Measurements from ENCODE around the gene NUP50. TPM values are rescaled to one million over a fixed set of nuclear protein-coding genes. Genes with fewer than 3 reads are reported as not detected.

NUP50 gene
- total and polyA plus RNA-seq, 8 donors, result 14.6 to 443 (median 113) TPM

GRCh38 chr22:45142376-45142775 lies 21.3 kb upstream of the NUP50 start:
- Histone ChIP-seq H3K36me3 (peaks cover 0 to 5% (median 0%) of the 10 kb centered on the region in 4 donors), H3K27me3 (no peaks in the 10 kb centered on the region), H3K27ac (no peak overlapping the region), H3K4me1 (no peaks in the 10 kb centered on the region), H3K9me3 (no peaks in the 10 kb centered on the region), H3K4me3 (no peak overlapping the region)
- TF ChIP-seq EP300 (IDR thresholded peaks at IDR 0.05), result no peak
- TF ChIP-seq POLR2A (IDR thresholded peaks at IDR 0.05), result no peak
- no peak for TF ChIP-seq CTCF (IDR thresholded peaks at IDR 0.05)
- TF ChIP-seq POLR2AphosphoS5 (IDR thresholded peaks at IDR 0.05), result no peak
- 80 to 86% (median 84%) methylated on average over 15 of the region's 15 CpGs for WGBS, 5 donors
- intact Hi-C loops (cut with DNase I; ENCODE audit: low total_unique reads), result no loop called here
- no peak for DNase-seq

- Histone ChIP-seq H3K36me3 (peaks cover 0 to 13% (median 0%) of the 10 kb centered on the region in 4 donors), H3K27me3 (no peaks in the 10 kb centered on the region), H3K27ac (no peak overlapping the region), H3K4me1 (no peaks in the 10 kb centered on the region), H3K4me3 (no peak overlapping the region), H3K9me3 (no peaks in the 10 kb centered on the region)
- TF ChIP-seq EP300 (IDR thresholded peaks at IDR 0.05), result no peak
- TF ChIP-seq POLR2AphosphoS5 (IDR thresholded peaks at IDR 0.05), result no peak
- no peak for TF ChIP-seq POLR2A (IDR thresholded peaks at IDR 0.05)
- TF ChIP-seq CTCF (IDR thresholded peaks at IDR 0.05), result no peak
- intact Hi-C loops (cut with DNase I; ENCODE audit: low total_unique reads), result no loop called here
- no peak for DNase-seq
- WGBS, 5 donors, result 64 to 86% (median 71%) methylated on average over 1 of the region's 1 CpG
Observed at GRCh38 chr22:45144916-45145315, 18.8 kb upstream of the NUP50 start.

GRCh38 chr22:45149671-45150070 lies 14.1 kb upstream of the NUP50 start:
- Histone ChIP-seq H3K27ac (no peak overlapping the region), H3K36me3 (peaks cover 0 to 20% (median 7%) of the 10 kb centered on the region in 4 donors), H3K27me3 (no peaks in the 10 kb centered on the region), H3K4me1 (peaks cover 0 to 3% (median under 1%) of the 10 kb centered on the region in 4 donors), H3K4me3 (no peak overlapping the region), H3K9me3 (no peaks in the 10 kb centered on the region)
- intact Hi-C loops (cut with DNase I; ENCODE audit: low total_unique reads), result no loop called here
- no peak for TF ChIP-seq CTCF (IDR thresholded peaks at IDR 0.05)
- DNase-seq, result no peak
- 27 to 60% (median 38%) methylated on average over 2 of the region's 2 CpGs for WGBS, 5 donors

- DNase-seq, result no peak
- peaks cover 0 to 20% (median 7%) of the 10 kb centered on the region in 4 donors for H3K36me3 ChIP-seq
- no peak overlapping the region for H3K27ac ChIP-seq
- H3K9me3 ChIP-seq, result no peaks in the 10 kb centered on the region
- no peak overlapping the region for H3K4me3 ChIP-seq
- intact Hi-C loops (cut with DNase I; ENCODE audit: low total_unique reads), result no loop called here
- TF ChIP-seq EP300 (IDR thresholded peaks at IDR 0.05), result no peak
- no peak for TF ChIP-seq POLR2A (IDR thresholded peaks at IDR 0.05)
- no peak for TF ChIP-seq POLR2AphosphoS5 (IDR thresholded peaks at IDR 0.05)
- TF ChIP-seq CTCF (IDR thresholded peaks at IDR 0.05), result no peak
- WGBS, 5 donors, result 41 to 88% (median 78%) methylated on average over 2 of the region's 2 CpGs
- H3K4me1 ChIP-seq, result peaks cover 0 to 6% (median 1%) of the 10 kb centered on the region in 4 donors
- no peaks in the 10 kb centered on the region for H3K27me3 ChIP-seq
Observed at GRCh38 chr22:45150139-45150538, 13.6 kb upstream of the NUP50 start.
